IMR-90 (cell line): ENCODE data around the gene SEPHS2.

Experiments
- CTCF ChIP-seq: conservative IDR thresholded peaks from 2 replicates; pipeline ENCODE4 v1.5.1; 2012; ENCODE audit warnings: mild to moderate bottlenecking, low read depth, low read length, improper control_type of control experiment
- ELK1 ChIP-seq: fragments of 150-350 bp; IDR thresholded peaks from 2 replicates; pipeline ENCODE4 v1.6.1; 2016; ENCODE audit warnings: low read depth, mild to moderate bottlenecking, low read length, moderate library complexity, borderline replicate concordance
- USF2 ChIP-seq: fragments of 150-350 bp; IDR thresholded peaks from 2 replicates; pipeline ENCODE4 v1.6.1; 2017; ENCODE audit warnings: mild to moderate bottlenecking, antibody characterized with exemption, low read length, low read depth

- no peak for TF ChIP-seq USF2
- no peak for TF ChIP-seq CTCF
- TF ChIP-seq ELK1, result no peak
Observed at GRCh38 chr16:30481381-30481780, 35.7 kb upstream of the SEPHS2 start.
